H9 (cell line): ENCODE measurements around the gene MAN1A2. TPM values are rescaled to one million over a fixed set of nuclear protein-coding genes. Genes with fewer than 3 reads are reported as not detected.

ENCODE experiments used
- DNase-seq: peaks from one replicate; pipeline ENCODE4 v3.0.0-alpha.2; 2017
- H2AFZ ChIP-seq: one replicate; pipeline ENCODE4 v1.6.1; 2013; ENCODE audit warnings: mild to moderate bottlenecking, low read length, control low read depth, moderate library complexity
- H2AK5ac ChIP-seq: 2 replicates; pipeline ENCODE4 v1.6.1; 2013; ENCODE audit warnings: low read length, control low read depth, mixed read lengths; ENCODE audit not compliant: insufficient read length
- H2BK120ac ChIP-seq: one replicate; pipeline ENCODE4 v1.6.1; 2013; ENCODE audit warnings: low read depth, mild to moderate bottlenecking, low read length, control low read depth, inconsistent platforms; ENCODE audit not compliant: poor library complexity, severe bottlenecking
- H2BK12ac ChIP-seq: 2 replicates; pipeline ENCODE4 v1.6.1; 2013; ENCODE audit warnings: low read length, control low read depth, mixed read lengths, low read depth; ENCODE audit not compliant: insufficient read length
- H2BK15ac ChIP-seq: 2 replicates; pipeline ENCODE4 v1.6.1; 2013; ENCODE audit warnings: low read depth, low read length, control low read depth
- H2BK20ac ChIP-seq: one replicate; pipeline ENCODE4 v1.6.1; 2013; ENCODE audit warnings: low read depth, mild to moderate bottlenecking, low read length, control low read depth, inconsistent platforms; ENCODE audit not compliant: poor library complexity, severe bottlenecking
- H2BK5ac ChIP-seq: 2 replicates; pipeline ENCODE4 v1.6.1; 2013; ENCODE audit warnings: low read length, control low read depth, mixed read lengths; ENCODE audit not compliant: insufficient read length
- H3K14ac ChIP-seq: 2 replicates; pipeline ENCODE4 v1.6.1; 2013; ENCODE audit warnings: low read length, control low read depth; ENCODE audit not compliant: insufficient read depth
- H3K18ac ChIP-seq: 2 replicates; pipeline ENCODE4 v1.6.1; 2013; ENCODE audit warnings: low read depth, mild to moderate bottlenecking, mixed read lengths, low read length, control low read depth; ENCODE audit not compliant: insufficient read length
- H3K23ac ChIP-seq: 2 replicates; pipeline ENCODE4 v1.6.1; 2013; ENCODE audit warnings: low read length, control low read depth, mixed read lengths, low read depth; ENCODE audit not compliant: insufficient read length
- H3K23me2 ChIP-seq: 2 replicates; pipeline ENCODE4 v1.6.1; 2013; ENCODE audit warnings: low read depth, mild to moderate bottlenecking, mixed read lengths, low read length, control low read depth; ENCODE audit not compliant: insufficient read length, poor library complexity, severe bottlenecking
- H3K27ac ChIP-seq: 2 replicates; pipeline ENCODE4 v1.5.1; 2013; ENCODE audit warnings: low read length, control low read depth, mixed read lengths, low read depth; ENCODE audit not compliant: insufficient read length
- H3K27me3 ChIP-seq: 2 replicates; pipeline ENCODE4 v1.6.1; 2013; ENCODE audit warnings: low read length, control low read depth, inconsistent platforms; ENCODE audit not compliant: insufficient read depth
- H3K4ac ChIP-seq: 2 replicates; pipeline ENCODE4 v1.6.1; 2013; ENCODE audit warnings: low read depth, mild to moderate bottlenecking, control low read depth, inconsistent platforms, low read length, moderate library complexity
- H3K4me1 ChIP-seq: 2 replicates; pipeline ENCODE4 v1.6.1; 2013; ENCODE audit warnings: low read length, control low read depth, inconsistent platforms; ENCODE audit not compliant: insufficient read depth
- H3K4me2 ChIP-seq: 2 replicates; pipeline ENCODE4 v1.6.1; 2013; ENCODE audit warnings: low read length, control low read depth, mixed read lengths; ENCODE audit not compliant: insufficient read length, insufficient read depth
- H3K56ac ChIP-seq: 2 replicates; pipeline ENCODE4 v1.6.1; 2013; ENCODE audit warnings: low read depth, mild to moderate bottlenecking, mixed read lengths, low read length, control low read depth; ENCODE audit not compliant: insufficient read length
- H3K79me1 ChIP-seq: 2 replicates; pipeline ENCODE4 v1.6.1; 2013; ENCODE audit warnings: low read depth, mild to moderate bottlenecking, moderate library complexity, low read length, control low read depth, inconsistent platforms; ENCODE audit not compliant: insufficient read depth, poor library complexity, severe bottlenecking
- H3K79me2 ChIP-seq: 2 replicates; pipeline ENCODE4 v1.6.1; 2013; ENCODE audit warnings: low read length, control low read depth, inconsistent platforms; ENCODE audit not compliant: insufficient read depth
- H3K9ac ChIP-seq: 2 replicates; pipeline ENCODE4 v1.6.1; 2013; ENCODE audit warnings: low read length, control low read depth, mixed read lengths; ENCODE audit not compliant: insufficient read length; ENCODE audit errors: extremely low read depth
- H3K9me3 ChIP-seq: one replicate; pipeline ENCODE4 v1.6.1; 2013; ENCODE audit warnings: low read depth, low read length, inconsistent platforms; ENCODE audit not compliant: control insufficient read depth
- H3T11ph ChIP-seq: one replicate; pipeline ENCODE4 v1.6.1; 2013; ENCODE audit warnings: mild to moderate bottlenecking, low read length, control low read depth, inconsistent platforms
- H4K20me1 ChIP-seq: one replicate; pipeline ENCODE4 v1.6.1; 2013; ENCODE audit not compliant: control insufficient read depth, insufficient read length, insufficient read depth
- H4K5ac ChIP-seq: 2 replicates; pipeline ENCODE4 v1.6.1; 2013; ENCODE audit warnings: low read depth, mild to moderate bottlenecking, mixed read lengths, low read length, control low read depth; ENCODE audit not compliant: insufficient read length
- H4K8ac ChIP-seq: replicated peaks from 2 replicates; pipeline ENCODE4 v1.6.1; 2013; ENCODE audit warnings: low read length, control low read depth, mixed read lengths, low read depth; ENCODE audit not compliant: insufficient read length
- H4K91ac ChIP-seq: 2 replicates; pipeline ENCODE4 v1.6.1; 2013; ENCODE audit warnings: low read depth, mild to moderate bottlenecking, moderate library complexity, mixed read lengths, low read length, control low read depth; ENCODE audit not compliant: insufficient read length
- H3K27ac Mint-ChIP-seq, 3 experiments: 2 replicates in 2 of 3; 3 replicates in 1 of 3; pipeline ENCODE4 v1.8.0; 2020 to 2021; ENCODE audit warnings: mixed read lengths in 3 of 3, mild to moderate bottlenecking in 1 of 3, moderate library complexity in 1 of 3
- H3K27me3 Mint-ChIP-seq: 2 replicates; pipeline ENCODE4 v1.8.0; 2021; ENCODE audit warnings: low read depth, mild to moderate bottlenecking, moderate library complexity, mixed read lengths
- H3K36me3 Mint-ChIP-seq, 3 experiments: 2 replicates in 2 of 3; 3 replicates in 1 of 3; pipeline ENCODE4 v1.8.0; 2020 to 2021; ENCODE audit warnings: low read depth in 3 of 3, mixed read lengths in 3 of 3; ENCODE audit not compliant: insufficient read depth in 1 of 3
- H3K4me1 Mint-ChIP-seq, 2 experiments: 2 replicates each; pipeline ENCODE4 v1.8.0; 2020; ENCODE audit warnings: mixed read lengths in 2 of 2
- H3K4me3 Mint-ChIP-seq, 2 experiments: 2 replicates in 1 of 2; 3 replicates in 1 of 2; pipeline ENCODE4 v1.8.0; 2020 to 2021; ENCODE audit warnings: mild to moderate bottlenecking in 2 of 2, mixed read lengths in 2 of 2, moderate library complexity in 1 of 2
- H3K9me3 Mint-ChIP-seq, 2 experiments: 2 replicates in 1 of 2; 3 replicates in 1 of 2; pipeline ENCODE4 v1.8.0; 2020; ENCODE audit warnings: mild to moderate bottlenecking in 2 of 2, mixed read lengths in 2 of 2, moderate library complexity in 1 of 2
- CTCF ChIP-seq: fragments of 200-600 bp; sonication (generic); conservative IDR thresholded peaks from 3 replicates; pipeline ENCODE4 v1.8.0; 2021; ENCODE audit warnings: antibody characterized with exemption, mild to moderate bottlenecking
- total RNA-seq: library from RNA; stranded (reverse); gene quantifications from 2 replicates; pipeline ENCODE4 v1.2.1, GENCODE V29; 2021

The MAN1A2 gene
- total RNA-seq, 1 experiment from 2014 or later: 24.0 TPM

GRCh38 chr1:117412472-117412871 lies 45.2 kb downstream of the MAN1A2 start:
- no peak overlapping the region for H2BK12ac ChIP-seq
- no peak overlapping the region for H3K4ac ChIP-seq
- no peak overlapping the region for H2AK5ac ChIP-seq
- no peaks in the 10 kb centered on the region for H3K9me3 Mint-ChIP-seq
- no peak overlapping the region for H3K56ac ChIP-seq
- no peak overlapping the region for H2AFZ ChIP-seq
- no peak overlapping the region for H2BK15ac ChIP-seq
- H3K4me2 ChIP-seq: no peak overlapping the region
- no peak overlapping the region for H4K8ac ChIP-seq
- no peak overlapping the region for H4K5ac ChIP-seq
- H3K4me3 Mint-ChIP-seq: no peak overlapping the region
- no peak overlapping the region for H2BK5ac ChIP-seq
- H3K9ac ChIP-seq: no peak overlapping the region
- H3K27me3 ChIP-seq: no peaks in the 10 kb centered on the region
- no peak for DNase-seq
- no peaks in the 10 kb centered on the region for H4K20me1 ChIP-seq
- TF ChIP-seq CTCF: no peak
- H3K79me2 ChIP-seq: no peaks in the 10 kb centered on the region
- no peak overlapping the region for H3K14ac ChIP-seq
- no peaks in the 10 kb centered on the region for H3K79me1 ChIP-seq
- no peak overlapping the region for H2BK20ac ChIP-seq
- no peak overlapping the region for H2BK120ac ChIP-seq
- no peak overlapping the region for H3K23ac ChIP-seq
- no peak overlapping the region for H4K91ac ChIP-seq
- H3K4me1 Mint-ChIP-seq: peaks cover 9 to 16% of the 10 kb centered on the region in 2 experiments
- H3K27me3 Mint-ChIP-seq: no peaks in the 10 kb centered on the region
- H3K27ac Mint-ChIP-seq: no peak overlapping the region
- no peaks in the 10 kb centered on the region for H3K36me3 Mint-ChIP-seq
- no peak overlapping the region for H3K18ac ChIP-seq
- no peak overlapping the region for H3K27ac ChIP-seq
- peaks cover 4% of the 10 kb centered on the region; the same call in 1 of the 2 replicates for H3K4me1 ChIP-seq
- no peaks in the 10 kb centered on the region for H3K9me3 ChIP-seq
- no peaks in the 10 kb centered on the region for H3K23me2 ChIP-seq
- H3T11ph ChIP-seq: no peak overlapping the region
